B cell (primary cell): Measurements from ENCODE around the gene GLUD1. TPM values are rescaled to one million over a fixed set of nuclear protein-coding genes. Genes with fewer than 3 reads are reported as not detected.

Source experiments
- ATAC-seq: fragments of 200-7000 bp; cut with Tn5 transposase; one replicate; pipeline ENCODE4 v1.10.0; 2021; ENCODE audit warnings: low read depth, mild to moderate bottlenecking, moderate number of reproducible peaks, moderate library complexity
- CTCF ChIA-PET: fragments of 350-600 bp; sonication (Branson Sonifier 250); formaldehyde crosslinking; loops from one replicate; lab custom pipeline; 2021; ENCODE audit warnings: antibody characterized with exemption, inconsistent platforms; lab: Charles Lee
- POLR2A ChIA-PET: fragments of 350-600 bp; sonication (Branson Sonifier 250); formaldehyde crosslinking; loops from one replicate; lab custom pipeline; 2021; ENCODE audit warnings: antibody characterized with exemption; lab: Charles Lee
- DNase-seq: peaks from one replicate; pipeline ENCODE4 v3.0.0; 2013
- H2AFZ ChIP-seq: 2 replicates; pipeline ENCODE4 v1.6.1; 2012; ENCODE audit warnings: mild to moderate bottlenecking, low read depth, low read length; ENCODE audit not compliant: insufficient read depth, poor library complexity, severe bottlenecking
- H3K27ac ChIP-seq, 2 donors: 1 replicate in 1 of 2; 2 replicates in 1 of 2; pipeline ENCODE4 v1.5.1; 2012 to 2013; ENCODE audit warnings: low read length in 2 of 2, mild to moderate bottlenecking in 2 of 2, moderate library complexity in 1 of 2
- H3K27me3 ChIP-seq, 4 experiments: fragments of 200-600 bp in 1 of 4; sonication (generic) in 1 of 4; replicated peaks in 1 of 4; 1 replicate in 2 of 4; 2 replicates in 2 of 4; pipeline versions ENCODE4 v1.6.1 to v1.7.0; 2013 to 2016; ENCODE audit warnings: low read length in 3 of 4, mild to moderate bottlenecking in 2 of 4, mixed read lengths in 1 of 4, moderate library complexity in 1 of 4; ENCODE audit not compliant: insufficient read depth in 4 of 4, control insufficient read depth in 3 of 4; ENCODE audit errors: control extremely low read depth in 1 of 4
- H3K36me3 ChIP-seq, 2 experiments: replicated peaks in 1 of 2; 1 replicate in 1 of 2; 2 replicates in 1 of 2; pipeline versions ENCODE4 v1.6.1 to v1.7.1; 2013; ENCODE audit warnings: low read length in 1 of 2; ENCODE audit not compliant: insufficient read depth in 2 of 2, control insufficient read depth in 1 of 2; ENCODE audit errors: control extremely low read depth in 1 of 2, extremely low read depth in 1 of 2
- H3K4me1 ChIP-seq, 2 donors: fragments of 200-600 bp in 1 of 2; sonication (generic) in 1 of 2; 1 replicate in 1 of 2; 2 replicates in 1 of 2; pipeline versions ENCODE4 v1.5.1 to v1.6.1; 2013 to 2017; ENCODE audit warnings: low read length in 2 of 2; ENCODE audit not compliant: control insufficient read depth in 2 of 2, insufficient read depth in 2 of 2
- H3K4me2 ChIP-seq: replicated peaks from 2 replicates; pipeline ENCODE3; 2012; ENCODE audit warnings: mild to moderate bottlenecking, low read depth, low read length; ENCODE audit not compliant: poor library complexity, severe bottlenecking
- H3K4me3 ChIP-seq, 5 experiments: fragments of 200-600 bp in 1 of 5; sonication (generic) in 1 of 5; 1 replicate in 3 of 5; 2 replicates in 2 of 5; pipeline versions ENCODE4 v1.5.1 to v1.7.0; 2011 to 2016; ENCODE audit warnings: low read length in 4 of 5, mild to moderate bottlenecking in 4 of 5, low read depth in 2 of 5, control low read depth in 1 of 5, moderate library complexity in 1 of 5; ENCODE audit not compliant: insufficient read depth in 1 of 5; ENCODE audit errors: control extremely low read depth in 1 of 5, extremely low read depth in 1 of 5
- H3K79me2 ChIP-seq: fragments of 200-600 bp; sonication (generic); one replicate; pipeline ENCODE4 v1.6.0; 2016; ENCODE audit warnings: low read length; ENCODE audit not compliant: control insufficient read depth, insufficient read depth
- H3K9ac ChIP-seq: fragments of 200-600 bp; sonication (generic); 2 replicates; pipeline ENCODE4 v1.6.1; 2017; ENCODE audit warnings: mild to moderate bottlenecking, low read length, moderate library complexity
- H3K9me3 ChIP-seq, 3 donors: one replicate each; pipeline versions ENCODE4 v1.6.1 to v1.7.1; 2013; ENCODE audit warnings: low read length in 2 of 3; ENCODE audit not compliant: control insufficient read depth in 2 of 3, insufficient read depth in 1 of 3; ENCODE audit errors: control extremely low read depth in 1 of 3
- H4K20me1 ChIP-seq: 2 replicates; pipeline ENCODE4 v1.6.0; 2012; ENCODE audit warnings: mild to moderate bottlenecking, low read length; ENCODE audit not compliant: insufficient read depth, control insufficient read depth, poor library complexity, severe bottlenecking
- H3K27ac Mint-ChIP-seq: one replicate; pipeline ENCODE4 v1.8.0; 2021; ENCODE audit warnings: mixed read lengths
- H3K27me3 Mint-ChIP-seq: one replicate; pipeline ENCODE4 v1.8.0; 2021; ENCODE audit warnings: mixed read lengths
- H3K4me1 Mint-ChIP-seq: one replicate; pipeline ENCODE4 v1.8.0; 2021; ENCODE audit warnings: mixed read lengths
- H3K4me3 Mint-ChIP-seq: one replicate; pipeline ENCODE4 v1.8.0; 2021; ENCODE audit warnings: mixed read lengths
- H3K9me3 Mint-ChIP-seq: one replicate; pipeline ENCODE4 v1.8.0; 2022; ENCODE audit warnings: mixed read lengths; ENCODE audit not compliant: insufficient read depth
- EZH2 ChIP-seq: IDR thresholded peaks from 2 replicates; pipeline ENCODE4 v1.6.1; 2012; ENCODE audit warnings: borderline replicate concordance, low read depth, mild to moderate bottlenecking, moderate library complexity, low read length; ENCODE audit not compliant: insufficient read depth, poor library complexity, severe bottlenecking
- WGBS: methylation state at CpG from one replicate; pipeline ENCODE4 v1.1.5; 2013; ENCODE audit warnings: missing lambda C conversion rate; ENCODE audit not compliant: insufficient coverage; 5-methylcytosine and 5-hydroxymethylcytosine counted together
- intact Hi-C: fragments of 100-400 bp; cut with micrococcal nuclease; formaldehyde crosslinking; loops from one replicate; pipeline ENCODE4 v1.10.0; 2022
- polyA plus RNA-seq: library from polyadenylated mRNA; depleted of rRNA; stranded (reverse); fragments of >200 nt; gene quantifications from 2 replicates; pipeline ENCODE4 v1.2.3, GENCODE V29; 2012
- total RNA-seq, 2 donors: library from RNA; stranded (reverse); fragments of 120-200 nt in 1 of 2; gene quantifications; 1 replicate in 1 of 2; 2 replicates in 1 of 2; pipeline versions ENCODE4 v1.2.3 to v1.2.4, GENCODE V29; 2013 to 2022
- TF ChIP-seq, protein P1 (sequence below): fragments of 200-600 bp; IDR thresholded peaks from one replicate; pipeline ENCODE4 v1.8.0; 2022; ENCODE audit warnings: antibody characterized with exemption, mild to moderate bottlenecking

GLUD1 gene
- total and polyA plus RNA-seq, 2 donors (not counting 1 experiment from before 2014, with no cell fraction given) = 29.6 to 71.5 TPM

DNA sequence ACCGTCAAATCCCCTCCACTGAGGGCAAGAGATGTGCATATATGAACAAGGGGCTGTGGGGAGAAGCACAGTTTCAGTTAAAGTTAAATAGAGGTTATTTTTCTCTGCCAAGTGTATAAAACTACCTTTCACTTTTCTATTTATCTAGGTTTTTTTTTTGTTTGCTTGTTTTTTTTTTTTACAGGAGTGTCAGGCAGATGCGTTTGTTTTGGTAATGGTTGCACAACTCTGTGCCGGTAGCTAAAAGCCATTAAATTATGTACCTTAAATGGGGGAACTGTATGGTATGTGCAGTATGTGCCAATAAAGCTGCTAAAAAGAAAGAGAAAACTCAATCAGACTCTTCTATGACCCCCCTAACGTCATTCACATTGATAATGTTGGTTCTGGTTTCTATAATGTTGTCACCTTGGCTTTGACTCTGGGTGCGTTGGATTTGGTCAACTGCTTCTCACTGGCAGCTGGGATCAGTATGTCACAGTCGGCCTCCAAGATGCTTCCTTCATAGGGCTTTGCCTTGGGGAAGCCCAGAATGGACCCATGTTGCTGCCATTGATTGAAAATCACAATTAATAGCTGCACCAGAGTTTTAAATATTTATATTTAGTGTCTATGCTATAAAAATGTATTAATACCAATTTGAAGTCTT lies 34.2 kb downstream of the GLUD1 start:
- no peaks in the 10 kb centered on the region for H3K9me3 Mint-ChIP-seq
- H3K79me2 ChIP-seq = no peaks in the 10 kb centered on the region
- DNase-seq (no peak), ATAC-seq (no peak)
- no peaks in the 10 kb centered on the region for H3K4me1 ChIP-seq
- H3K4me1 Mint-ChIP-seq = no peaks in the 10 kb centered on the region
- 100% methylated on average over 3 of the region's 6 CpGs for WGBS
- no peaks in the 10 kb centered on the region for H3K27me3 Mint-ChIP-seq
- no peak overlapping the region for H3K4me3 Mint-ChIP-seq
- no peaks in the 10 kb centered on the region for H3K9me3 ChIP-seq
- no peak overlapping the region for H3K27ac ChIP-seq
- no peaks in the 10 kb centered on the region for H3K27me3 ChIP-seq
- no peaks in the 10 kb centered on the region for H4K20me1 ChIP-seq
- POLR2A ChIA-PET = no interaction called here
- no peak overlapping the region for H3K27ac Mint-ChIP-seq
- CTCF ChIA-PET = no interaction called here
- TF ChIP-seq EZH2 = no peak
- TF ChIP-seq, protein P1, sequence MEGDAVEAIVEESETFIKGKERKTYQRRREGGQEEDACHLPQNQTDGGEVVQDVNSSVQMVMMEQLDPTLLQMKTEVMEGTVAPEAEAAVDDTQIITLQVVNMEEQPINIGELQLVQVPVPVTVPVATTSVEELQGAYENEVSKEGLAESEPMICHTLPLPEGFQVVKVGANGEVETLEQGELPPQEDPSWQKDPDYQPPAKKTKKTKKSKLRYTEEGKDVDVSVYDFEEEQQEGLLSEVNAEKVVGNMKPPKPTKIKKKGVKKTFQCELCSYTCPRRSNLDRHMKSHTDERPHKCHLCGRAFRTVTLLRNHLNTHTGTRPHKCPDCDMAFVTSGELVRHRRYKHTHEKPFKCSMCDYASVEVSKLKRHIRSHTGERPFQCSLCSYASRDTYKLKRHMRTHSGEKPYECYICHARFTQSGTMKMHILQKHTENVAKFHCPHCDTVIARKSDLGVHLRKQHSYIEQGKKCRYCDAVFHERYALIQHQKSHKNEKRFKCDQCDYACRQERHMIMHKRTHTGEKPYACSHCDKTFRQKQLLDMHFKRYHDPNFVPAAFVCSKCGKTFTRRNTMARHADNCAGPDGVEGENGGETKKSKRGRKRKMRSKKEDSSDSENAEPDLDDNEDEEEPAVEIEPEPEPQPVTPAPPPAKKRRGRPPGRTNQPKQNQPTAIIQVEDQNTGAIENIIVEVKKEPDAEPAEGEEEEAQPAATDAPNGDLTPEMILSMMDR = no peak
- H3K4me3 ChIP-seq = no peak overlapping the region
- no peak overlapping the region for H3K9ac ChIP-seq
- no peak overlapping the region for H3K4me2 ChIP-seq
- peaks cover 12 to 77% of the 10 kb centered on the region in 2 experiments for H3K36me3 ChIP-seq
- no peak overlapping the region for H2AFZ ChIP-seq
- intact Hi-C loops = no loop called here

DNA sequence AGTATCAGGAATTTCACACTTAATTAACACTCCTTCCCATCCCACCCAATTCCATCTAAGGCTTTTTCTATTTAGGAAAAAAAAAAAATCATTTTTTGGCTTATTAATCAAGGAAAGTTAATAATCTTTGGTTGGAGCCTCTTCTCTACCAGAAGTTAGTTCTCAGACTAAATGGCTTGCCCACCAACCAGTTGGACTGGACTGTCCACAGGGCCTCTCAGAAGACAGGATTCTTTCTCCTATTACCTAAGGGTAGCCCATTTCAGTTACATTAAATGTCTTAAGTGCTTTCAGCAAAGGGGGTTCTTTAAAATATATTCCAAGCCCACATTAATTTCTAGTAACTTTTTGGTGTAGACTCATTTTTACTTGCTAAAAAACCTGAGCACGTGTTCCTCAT lies 35.2 kb downstream of the GLUD1 start:
- no peaks in the 10 kb centered on the region for H3K4me1 Mint-ChIP-seq
- peaks cover 10 to 80% of the 10 kb centered on the region in 2 experiments for H3K36me3 ChIP-seq
- CTCF ChIA-PET = no interaction called here

More for the DNA sequence above, 35.2 kb downstream of the GLUD1 start:
- no peaks in the 10 kb centered on the region for H4K20me1 ChIP-seq
- H3K9me3 ChIP-seq = no peaks in the 10 kb centered on the region
- no peaks in the 10 kb centered on the region for H3K4me1 ChIP-seq
- H3K9me3 Mint-ChIP-seq = no peaks in the 10 kb centered on the region
- ATAC-seq = no peak
- no CpG with 5 or more reads among the region's 1 CpG for WGBS
- H3K4me3 Mint-ChIP-seq = no peak overlapping the region
- H3K27ac ChIP-seq = no peak overlapping the region
- no peaks in the 10 kb centered on the region for H3K79me2 ChIP-seq
- no peak for DNase-seq
- H3K27me3 Mint-ChIP-seq = no peaks in the 10 kb centered on the region
- intact Hi-C loops = no loop called here
- TF ChIP-seq, protein P1 = no peak
- TF ChIP-seq EZH2 = no peak
- H3K4me2 ChIP-seq = no peak overlapping the region
- no peak overlapping the region for H3K4me3 ChIP-seq
- no peak overlapping the region for H2AFZ ChIP-seq
- H3K9ac ChIP-seq = no peak overlapping the region
- POLR2A ChIA-PET = no interaction called here
- no peaks in the 10 kb centered on the region for H3K27me3 ChIP-seq
- no peak overlapping the region for H3K27ac Mint-ChIP-seq
